HG03175 (cell line): ENCODE measurements around the gene SLC35A4.
"Not testable (repeated sequence)": the region's sequence is repeated elsewhere in the genome, so short reads cannot be mapped to it uniquely, and the experiment has no call there.

Source experiments
- ATAC-seq: cut with Tn5 transposase; IDR thresholded peaks from one replicate; pipeline ENCODE4 v1.9.1; 2021; ENCODE audit warnings: mild to moderate bottlenecking, moderate library complexity; ENCODE audit not compliant: unreplicated experiment

SLC35A4 gene

DNA sequence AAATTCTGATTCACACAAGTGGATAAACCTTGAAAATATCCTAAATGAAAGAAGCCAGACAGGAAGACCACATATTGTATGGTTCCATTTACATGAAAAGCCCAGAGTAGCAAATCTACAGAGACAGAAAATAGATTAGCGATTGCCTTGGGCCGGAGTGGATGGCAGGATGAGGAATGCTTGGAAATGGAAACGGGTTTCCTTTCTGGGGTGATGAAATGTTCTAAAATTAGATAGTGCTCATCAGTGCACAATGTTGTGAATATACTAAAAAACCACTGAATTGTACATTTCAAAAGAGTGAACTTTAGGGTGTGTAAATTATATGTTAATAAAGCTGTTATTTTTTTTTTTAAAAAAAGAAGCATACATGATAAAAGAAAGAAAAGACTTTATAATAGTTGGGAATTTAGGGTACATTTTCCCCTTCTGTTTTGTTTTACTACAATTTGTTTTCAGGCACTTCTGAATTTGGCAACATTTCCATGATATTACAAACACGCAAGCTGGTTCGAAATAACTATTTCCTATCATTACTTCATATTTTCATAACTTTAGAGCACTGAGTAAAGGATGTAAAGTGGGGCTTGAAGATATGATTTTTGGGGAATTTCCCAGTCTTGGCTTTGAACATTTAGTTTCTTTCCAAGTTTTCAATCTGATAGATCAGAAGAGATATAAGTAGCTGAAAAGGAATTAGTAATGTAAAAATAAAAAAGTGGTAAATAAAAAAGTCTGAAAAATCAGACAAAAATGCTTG, 23.9 kb downstream of the SLC35A4 start:
- no peak for ATAC-seq

DNA sequence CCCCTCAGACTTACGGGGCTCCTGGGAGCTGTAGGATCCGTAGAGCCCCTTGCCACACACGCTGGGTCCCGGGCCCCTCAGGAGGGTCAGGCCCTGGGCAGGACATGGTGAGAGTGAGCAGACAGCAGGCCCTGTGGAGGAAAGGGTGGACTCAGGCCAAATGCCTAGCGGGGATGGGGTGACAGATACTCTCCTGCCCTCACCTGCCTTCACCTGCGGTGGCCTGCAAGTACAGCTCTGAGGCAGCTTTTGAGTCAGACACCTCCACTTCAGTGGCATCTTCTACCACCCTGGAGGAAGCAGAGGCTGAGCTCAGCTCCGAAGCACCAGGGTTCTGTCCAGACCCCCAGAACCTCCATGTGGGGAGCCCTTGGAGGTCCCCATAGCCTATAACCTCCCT, 26.2 kb downstream of the SLC35A4 start:
- ATAC-seq: no peak

DNA sequence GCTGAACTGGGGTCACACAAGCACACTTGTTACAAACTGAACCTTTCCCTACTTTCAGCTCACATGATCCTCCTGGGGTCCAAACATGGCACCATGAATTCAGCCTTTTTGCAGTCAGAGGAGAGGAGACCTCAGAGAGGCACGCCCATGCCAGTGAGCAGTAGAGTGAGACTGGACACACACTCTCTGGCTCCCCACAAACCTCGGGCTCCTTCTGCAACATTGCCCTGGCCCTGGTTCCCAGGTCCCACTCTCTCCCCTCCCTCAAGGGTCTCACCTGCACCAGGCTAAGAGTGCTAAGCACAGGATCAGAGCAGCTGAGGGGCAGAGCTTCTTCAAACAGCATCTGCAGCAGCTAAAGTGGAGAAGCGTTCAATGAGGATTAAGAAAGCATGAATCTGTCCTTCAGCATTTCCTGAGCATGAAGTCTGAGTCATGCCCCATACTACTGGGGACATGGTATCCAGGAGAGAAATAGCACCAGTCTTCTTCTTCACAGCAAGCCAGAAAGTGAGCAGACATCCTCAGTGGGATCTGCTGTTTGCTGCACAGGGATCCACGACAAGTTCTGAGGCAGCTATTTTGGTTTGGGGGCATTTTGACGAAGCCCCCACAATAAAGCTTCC, 27.2 kb downstream of the SLC35A4 start:
- no peak for ATAC-seq

DNA sequence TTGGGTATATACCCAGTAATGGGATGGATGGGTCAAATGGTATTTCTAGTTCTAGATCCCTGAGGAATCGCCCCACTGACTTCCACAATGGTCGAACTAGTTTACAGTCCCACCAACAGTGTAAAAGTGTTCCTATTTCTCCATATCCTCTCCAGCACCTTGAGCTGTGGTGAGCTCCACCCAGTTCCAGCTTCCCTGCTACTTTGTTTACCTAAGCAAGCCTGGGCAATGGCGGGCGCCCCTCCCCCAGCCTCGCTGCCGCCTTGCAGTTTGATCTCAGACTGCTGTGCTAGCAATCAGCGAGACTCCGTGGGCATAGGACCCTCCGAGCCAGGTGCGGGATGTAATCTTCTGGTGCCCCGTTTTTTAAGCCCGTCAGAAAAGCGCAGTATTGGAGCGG, 28.4 kb downstream of the SLC35A4 start:
- ATAC-seq: not testable (repeated sequence)

DNA sequence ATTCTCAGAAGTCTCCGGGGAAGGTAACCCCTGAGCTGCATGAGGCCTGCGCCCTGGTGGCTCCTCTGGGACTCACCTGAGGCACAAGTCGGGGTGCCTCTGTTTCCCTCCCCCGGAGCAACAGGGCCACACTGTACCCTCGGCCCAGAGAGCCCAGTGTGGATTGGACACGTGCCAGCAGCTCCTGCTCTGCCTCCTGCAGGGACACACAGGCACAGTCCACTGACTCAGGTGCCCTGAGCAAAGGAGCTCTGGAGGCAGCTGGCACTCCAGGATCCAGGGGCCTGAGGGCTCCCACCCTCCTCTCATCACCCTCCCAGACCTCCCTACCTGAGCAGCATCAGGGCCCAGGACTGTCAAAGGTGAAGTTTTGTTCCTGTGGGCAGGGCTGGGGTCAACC, 29.5 kb downstream of the SLC35A4 start:
- no peak for ATAC-seq

DNA sequence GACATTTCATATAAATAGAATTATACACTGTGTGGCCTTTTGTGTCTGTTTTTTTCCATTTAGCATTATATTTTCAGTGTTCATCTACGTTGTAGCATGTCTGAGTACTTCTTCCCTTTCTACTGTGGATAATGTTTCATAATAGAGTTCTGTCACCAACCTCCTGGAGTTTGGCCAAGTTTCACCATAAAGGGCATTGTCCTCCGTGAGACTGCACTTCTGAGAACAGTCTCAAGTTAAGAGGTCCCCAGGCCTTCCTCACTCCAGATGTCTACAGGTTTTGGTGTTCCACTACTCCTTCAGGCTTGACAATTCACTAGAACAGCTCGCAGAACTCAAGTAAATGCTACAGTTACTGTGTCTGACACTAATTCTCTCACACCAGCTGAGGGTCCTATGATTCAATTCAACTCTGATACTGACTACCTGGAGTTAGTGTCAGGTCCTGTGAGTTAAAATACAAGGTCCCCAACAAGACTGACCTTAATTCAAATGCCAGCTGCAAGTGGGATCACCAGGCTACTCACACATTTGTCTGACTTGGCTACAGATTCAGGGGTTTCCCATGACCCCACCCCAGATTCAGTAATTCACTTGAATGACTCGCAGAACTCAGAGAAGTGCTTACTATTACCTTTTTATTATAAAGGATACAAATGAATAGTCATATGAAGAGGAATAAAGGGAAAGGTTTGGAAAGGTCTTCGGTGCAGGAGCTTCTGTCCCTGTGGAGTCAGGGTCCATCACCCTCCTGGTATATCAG, 31.1 kb downstream of the SLC35A4 start:
- ATAC-seq: no peak

DNA sequence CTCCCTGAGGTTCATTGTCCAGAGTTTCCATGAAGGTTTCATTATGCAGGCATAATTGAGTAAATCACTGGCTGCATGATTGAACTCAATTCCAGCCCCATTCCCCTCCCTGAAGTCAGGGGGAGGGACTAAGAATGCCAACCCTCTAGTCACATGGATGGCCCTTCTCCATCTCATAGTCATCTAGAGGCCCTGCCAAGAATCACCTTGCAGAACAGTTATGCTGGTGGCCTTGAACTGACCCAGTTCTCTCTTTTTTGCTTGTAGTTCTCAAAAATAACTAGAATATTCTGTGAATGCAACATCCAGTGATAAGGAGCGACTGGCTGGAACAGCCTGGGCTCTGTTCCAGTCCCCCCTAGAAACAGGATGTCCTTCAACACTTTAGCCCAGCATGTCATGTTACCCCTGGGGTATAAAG, 31.7 kb downstream of the SLC35A4 start:
- no peak for ATAC-seq

DNA sequence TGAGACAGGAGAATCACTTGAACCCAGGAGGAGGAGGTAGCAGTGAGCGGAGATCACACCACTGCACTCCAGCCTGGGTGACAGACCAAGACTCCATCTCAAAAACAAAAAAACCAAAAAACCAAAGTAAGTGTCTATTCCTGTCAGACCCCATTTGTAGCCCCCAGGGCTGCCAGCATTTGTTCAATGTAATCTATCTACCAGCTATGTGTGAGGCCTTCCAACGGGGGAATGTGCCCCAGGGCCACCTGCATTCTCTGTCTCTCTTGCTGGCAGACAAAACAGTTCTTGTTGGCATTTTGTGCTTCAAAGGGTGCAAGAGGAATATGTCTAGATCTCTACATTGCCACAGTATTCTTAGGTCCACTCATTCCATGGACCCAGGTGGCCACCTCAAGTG, 34.2 kb downstream of the SLC35A4 start:
- ATAC-seq: no peak

DNA sequence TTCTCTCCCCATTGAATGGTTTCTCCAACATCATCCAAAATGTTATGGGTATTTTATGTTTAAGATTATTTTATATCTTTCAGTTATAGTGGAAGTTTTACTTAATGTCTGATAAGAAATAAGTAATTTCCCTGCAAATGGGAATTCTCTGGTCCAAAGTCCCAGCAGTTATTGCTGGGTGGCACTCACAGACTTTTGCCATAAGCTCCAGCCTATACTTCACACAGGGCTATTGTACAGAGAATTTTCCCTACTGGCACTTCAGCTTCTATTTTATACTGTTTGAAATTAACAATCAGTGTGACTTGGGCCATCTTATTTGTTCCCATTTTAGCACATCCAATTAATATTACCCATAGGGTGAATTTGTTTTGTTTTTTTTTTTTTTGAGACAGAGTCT, 35.5 kb downstream of the SLC35A4 start:
- no peak for ATAC-seq

DNA sequence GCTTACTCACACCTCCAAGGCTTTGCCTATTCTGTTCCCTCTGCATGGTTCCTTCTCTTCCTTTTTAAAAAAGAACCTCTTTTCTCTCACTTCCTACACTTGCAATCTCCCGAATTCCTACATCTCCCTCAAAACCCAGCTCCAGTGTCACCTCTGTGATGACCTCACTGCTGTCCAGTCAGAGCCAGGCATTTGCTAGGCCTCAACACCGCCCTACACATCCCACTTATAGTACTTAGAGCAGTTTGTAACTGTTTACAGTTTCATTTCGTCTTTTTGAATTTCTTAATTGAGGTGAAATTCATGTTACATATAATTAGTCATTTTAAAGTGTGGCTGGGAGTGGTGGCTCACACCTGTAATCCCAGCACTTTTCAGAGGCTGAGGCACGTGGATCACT, 37.5 kb downstream of the SLC35A4 start:
- ATAC-seq: no peak

DNA sequence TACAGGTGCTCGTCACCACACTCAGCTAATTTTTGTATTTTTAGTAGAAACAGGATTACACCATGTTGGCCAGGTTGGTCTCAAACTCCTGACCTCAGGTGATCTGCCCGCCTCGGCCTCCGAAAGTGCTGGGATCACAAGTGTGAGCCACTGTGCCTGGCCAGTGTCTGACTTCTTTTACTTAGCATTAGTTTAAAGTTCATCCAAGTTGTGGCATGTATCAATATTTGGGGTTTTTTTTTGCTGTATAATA, 38.7 kb downstream of the SLC35A4 start:
- not testable (repeated sequence) for ATAC-seq

DNA sequence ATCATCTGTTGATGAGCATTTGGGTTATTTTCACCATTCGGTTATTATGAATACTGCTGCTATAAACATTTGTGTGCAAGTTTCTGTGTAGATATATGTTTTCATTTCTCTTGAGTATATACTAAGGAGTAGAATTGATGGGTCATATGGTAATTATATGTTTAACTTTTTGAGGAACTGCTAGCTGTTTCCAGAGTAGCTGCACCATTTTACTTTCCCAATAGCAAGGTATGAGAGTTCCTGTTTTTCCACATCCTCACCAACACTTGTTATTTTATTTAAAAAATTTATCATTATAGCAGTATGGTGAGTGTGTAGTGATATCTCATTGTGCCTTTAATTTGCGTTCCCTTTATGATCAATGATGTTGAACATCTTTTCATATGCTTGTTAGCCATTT, 39.1 kb downstream of the SLC35A4 start:
- ATAC-seq: no peak

DNA sequence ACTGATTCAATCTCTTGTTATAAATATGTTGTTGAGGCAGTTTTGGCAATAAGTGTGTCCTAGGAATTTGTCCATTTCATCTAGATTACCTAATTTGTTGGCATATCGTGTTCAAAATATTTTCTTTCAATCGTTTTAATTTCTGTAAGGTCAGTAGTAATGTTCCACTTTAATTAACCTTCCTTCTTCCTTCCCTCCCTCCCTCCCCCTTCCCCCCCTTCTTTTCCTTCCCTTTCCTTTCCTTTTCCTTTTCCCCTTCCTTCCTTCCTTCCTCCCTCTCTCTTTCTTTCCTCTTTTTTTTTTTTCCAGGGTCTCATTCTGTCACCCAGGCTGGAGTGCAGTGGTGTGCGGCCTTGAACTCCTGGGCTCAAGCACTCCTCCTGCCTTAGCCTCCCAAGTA, 41.3 kb downstream of the SLC35A4 start:
- no peak for ATAC-seq

DNA sequence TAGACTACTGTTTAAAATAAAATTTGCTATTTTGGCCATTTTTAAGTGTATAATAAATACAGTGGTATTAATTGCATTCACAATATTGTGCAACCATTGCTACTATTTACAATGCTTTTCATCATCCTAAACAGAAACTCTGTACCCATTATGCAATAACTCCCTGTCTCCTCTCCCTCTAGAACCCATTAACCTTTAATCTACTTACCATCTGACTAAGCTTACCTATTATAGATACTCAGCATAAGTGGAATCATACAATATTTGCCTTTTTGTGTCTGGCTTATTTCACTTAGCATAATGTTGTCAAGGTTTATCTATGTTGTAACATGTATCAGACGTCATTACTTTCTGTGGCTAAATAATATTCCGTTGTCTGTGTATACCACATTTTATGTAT, 42.4 kb downstream of the SLC35A4 start:
- no peak for ATAC-seq

DNA sequence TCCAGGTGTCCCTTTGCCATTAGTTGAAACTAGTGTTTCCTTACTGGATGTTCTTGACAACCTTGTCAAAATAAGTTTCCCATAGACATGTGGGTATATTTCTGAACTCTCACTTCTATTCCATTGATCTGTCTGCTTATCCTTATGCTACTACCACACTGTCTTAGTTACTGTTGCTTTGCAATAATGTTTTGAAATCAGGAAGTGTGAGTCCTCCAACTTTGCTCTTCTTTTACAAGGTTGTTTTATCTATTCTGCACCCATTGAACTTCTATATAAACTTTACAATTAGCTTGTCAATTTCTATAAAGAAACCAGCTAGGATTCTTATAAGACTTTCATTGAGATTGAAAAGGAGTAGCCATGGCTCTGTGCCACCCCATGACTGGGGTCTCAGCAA, 44.1 kb downstream of the SLC35A4 start:
- no peak for ATAC-seq

DNA sequence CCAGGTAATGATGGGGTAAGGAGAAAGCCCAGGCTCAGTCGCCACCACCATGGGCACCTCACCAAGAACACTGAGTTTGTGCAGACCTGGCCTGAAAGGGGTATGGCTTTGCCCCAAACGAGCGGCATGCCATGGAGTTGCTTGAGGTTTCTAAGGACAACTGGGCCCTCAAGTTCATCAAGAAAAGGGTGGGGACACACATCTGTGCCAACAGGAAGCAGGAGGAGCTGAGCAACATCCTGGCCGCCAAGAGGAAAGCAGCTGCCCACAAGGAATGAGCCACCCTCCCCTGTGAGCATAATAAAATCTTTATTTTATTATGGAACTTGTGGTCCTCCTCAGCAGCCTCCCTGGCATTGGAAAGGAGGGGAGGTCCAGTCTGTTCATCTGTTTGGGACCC, 44.5 kb downstream of the SLC35A4 start:
- no peak for ATAC-seq

DNA sequence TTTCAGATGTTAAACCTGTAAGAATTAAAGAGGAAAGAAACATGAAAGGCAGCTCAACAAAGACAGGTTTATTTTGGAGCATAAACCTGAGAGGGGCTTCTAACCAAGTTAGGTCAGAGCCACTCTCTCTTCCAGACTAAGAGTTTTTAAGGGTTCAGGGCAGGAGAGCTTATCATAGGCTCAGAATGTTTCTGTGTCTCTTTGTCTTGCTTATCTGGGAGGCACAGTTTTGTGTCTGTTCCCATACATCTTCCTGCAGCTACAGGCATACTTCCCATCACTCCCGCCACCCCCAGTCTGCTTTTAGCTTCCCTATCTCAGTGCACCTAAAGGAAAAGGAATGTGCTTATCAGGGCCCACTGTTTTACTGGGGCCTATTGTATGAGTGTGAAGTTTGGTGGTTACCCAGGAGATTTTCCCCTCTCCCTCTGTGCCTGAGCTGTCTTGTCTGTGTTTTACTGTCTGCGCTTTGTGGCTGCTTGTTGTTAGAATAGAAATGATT, 46.4 kb downstream of the SLC35A4 start:
- ATAC-seq: no peak
